GM12801 (cell line): ENCODE results near the gene NSG2.

Source experiments
- CTCF ChIP-seq: IDR thresholded peaks from one replicate; pipeline ENCODE4 v1.5.1; 2011; ENCODE audit warnings: control low read depth; ENCODE audit not compliant: insufficient read length; ENCODE audit errors: extremely low read depth

The NSG2 gene

GRCh38 chr5:174094857-174095606 lies 49.5 kb downstream of the NSG2 start:
- TF ChIP-seq CTCF = no peak

- no peak for TF ChIP-seq CTCF
These were observed 51.1 kb downstream of the NSG2 start for GRCh38 chr5:174096619-174097018.

- no peak for TF ChIP-seq CTCF
These were observed 52.1 kb downstream of the NSG2 start for GRCh38 chr5:174097486-174098185.

- no peak for TF ChIP-seq CTCF
These were observed 53.2 kb downstream of the NSG2 start for GRCh38 chr5:174098694-174099093.

GRCh38 chr5:174100490-174100889 lies 55.0 kb downstream of the NSG2 start:
- no peak for TF ChIP-seq CTCF

- no peak for TF ChIP-seq CTCF
These were observed 55.8 kb downstream of the NSG2 start for GRCh38 chr5:174101195-174101730.

- no peak for TF ChIP-seq CTCF
These were observed 61.6 kb downstream of the NSG2 start for GRCh38 chr5:174106997-174107655.
